NK-92 (cell line): Measurements from ENCODE around the gene FAM177A1.

ENCODE experiments used
- DNase-seq: peaks from one replicate; lab custom pipeline; 2025; ENCODE audit not compliant: unreplicated experiment; lab: John Stamatoyannopoulos, UW

FAM177A1 gene

DNA sequence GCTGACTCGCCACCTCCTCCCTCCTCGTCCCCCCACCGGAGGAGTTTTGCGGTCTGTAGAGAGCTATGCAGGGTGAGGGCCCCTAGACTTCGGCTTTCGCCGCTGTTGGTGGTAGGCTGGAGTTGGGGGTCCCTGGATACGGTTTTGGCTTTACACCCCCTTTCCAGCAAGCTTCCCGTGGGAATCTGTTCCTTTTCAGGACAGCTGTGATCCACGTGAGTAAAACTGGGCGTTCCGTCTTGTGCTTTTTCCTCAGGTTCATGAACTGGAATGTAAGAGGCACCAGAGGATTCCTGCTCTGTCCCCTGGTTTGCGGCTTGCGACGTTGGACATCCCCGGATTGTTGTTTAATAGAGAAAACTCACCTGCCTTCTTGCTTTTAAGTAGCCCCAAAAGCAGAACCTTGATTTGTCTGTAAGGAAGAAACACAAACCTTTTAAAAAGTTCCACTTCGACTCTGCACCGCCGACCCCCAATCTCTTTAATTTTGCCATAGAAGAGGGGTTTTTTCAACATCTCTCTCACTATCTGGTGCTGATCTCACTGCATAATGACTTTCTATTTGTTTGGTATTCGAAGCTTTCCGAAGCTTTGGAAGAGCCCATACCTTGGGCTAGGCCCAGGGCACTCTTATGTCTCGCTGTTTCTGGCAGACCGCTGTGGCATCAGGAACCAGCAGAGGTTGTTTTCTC lies 76.8 kb downstream of the FAM177A1 start:
- no peak for DNase-seq

DNA sequence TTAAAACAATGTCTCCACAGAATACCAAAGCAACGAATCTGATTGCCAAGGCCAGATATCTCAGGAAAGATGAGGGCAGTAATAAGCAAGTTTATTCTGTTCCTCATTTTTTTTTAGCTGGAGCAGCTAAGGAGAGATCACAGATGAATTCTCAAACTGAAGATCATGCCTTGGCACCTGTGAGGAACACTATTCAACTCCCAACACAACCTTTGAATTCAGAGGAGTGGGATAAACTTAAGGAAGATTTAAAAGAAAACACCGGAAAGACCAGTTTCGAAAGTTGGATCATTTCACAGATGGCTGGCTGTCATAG lies 77.3 kb downstream of the FAM177A1 start:
- DNase-seq: no peak

DNA sequence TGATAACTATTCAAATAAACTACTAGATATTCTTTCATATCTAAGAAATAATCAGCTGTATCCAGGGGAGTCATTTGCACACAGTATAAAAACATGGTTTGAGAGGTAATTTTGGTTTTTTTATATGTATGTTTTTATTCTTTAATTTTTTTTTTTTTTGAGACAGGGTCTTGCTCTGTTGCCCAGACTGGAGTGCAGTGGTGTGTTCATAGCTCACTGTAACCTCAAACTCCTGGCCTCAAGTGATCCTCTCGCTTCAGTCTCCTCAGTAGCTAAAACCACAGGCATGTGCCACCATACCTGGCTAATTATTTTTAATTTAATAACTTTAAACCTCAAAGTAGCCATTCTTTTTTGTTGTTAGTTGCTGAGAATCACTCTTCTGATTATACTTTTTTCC lies 78.1 kb downstream of the FAM177A1 start:
- no peak for DNase-seq
